Measurements from ENCODE around the gene THAP12. TPM values are rescaled to one million over a fixed set of nuclear protein-coding genes. Genes with fewer than 3 reads are reported as not detected.

Gene THAP12
- total and polyA plus RNA-seq, 2 experiments from 2014 or later, result 20.1 to 36.0 TPM

DNA sequence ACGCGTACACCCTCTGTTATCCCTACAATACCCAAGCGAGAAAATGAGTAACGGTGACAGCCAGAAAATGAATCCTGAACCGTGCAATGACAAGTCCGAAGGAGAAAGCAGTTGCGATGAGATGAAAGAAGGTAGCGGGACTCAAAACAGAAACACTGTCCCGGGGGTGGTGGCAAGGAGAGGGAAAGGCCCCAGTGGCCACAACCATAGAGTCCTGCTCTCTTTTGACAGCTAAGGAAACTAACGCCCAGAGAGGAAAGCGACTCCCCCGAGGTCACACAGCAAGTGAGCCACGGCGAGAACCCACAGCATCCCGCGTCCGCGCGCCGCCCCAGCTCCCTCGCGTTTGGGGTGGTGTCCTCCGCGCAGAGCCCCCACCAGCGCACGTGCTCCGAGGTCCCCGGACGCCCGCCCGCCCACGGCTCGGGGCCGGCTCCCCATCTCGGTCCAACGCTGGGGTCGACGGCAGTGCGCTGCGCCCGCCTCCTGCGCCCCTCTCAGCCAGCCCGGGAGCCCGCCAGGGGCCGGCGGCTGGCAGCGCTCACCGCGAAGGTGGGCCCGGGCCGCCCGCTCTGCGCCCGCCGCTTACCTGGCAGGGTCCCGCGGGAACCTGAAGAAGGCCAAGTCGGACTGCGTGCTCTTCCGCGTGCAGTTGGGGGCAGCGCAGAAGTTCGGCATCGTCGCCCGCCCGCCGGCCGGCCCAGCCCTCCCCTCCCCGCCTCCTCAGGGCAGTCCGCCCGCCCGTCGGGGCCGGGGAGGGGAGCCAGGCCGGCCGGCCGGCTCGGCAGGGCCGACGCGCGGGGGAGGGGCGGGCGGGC, 564 bp downstream of the THAP12 start:
- Histone ChIP-seq H3K79me2 (replicated peaks; ENCODE audit: insufficient read depth) (peaks cover 74% of the 10 kb centered on the region), H3F3A (replicated peaks; ENCODE audit: low read depth) (no peaks in the 10 kb centered on the region), H3K27ac (ENCODE audit: low read depth) (no peak overlapping the region), H3K36me3 (ENCODE audit: insufficient read depth) (no peaks in the 10 kb centered on the region), H3K4me2 (peak overlapping the region; percentile 98), H3K4me3 (peak overlapping the region; percentile 62), H3K27me3 (ENCODE audit: insufficient read depth) (no peaks in the 10 kb centered on the region), H3K9me2 (ENCODE audit: insufficient read depth) (no peaks in the 10 kb centered on the region), H4K20me1 (replicated peaks; ENCODE audit: insufficient read depth) (peaks cover 15% of the 10 kb centered on the region), H2AFZ (peak overlapping the region; percentile 76), H3K4me1 (ENCODE audit: insufficient read depth) (peaks cover 25% of the 10 kb centered on the region)
- TF ChIP-seq, protein P1, sequence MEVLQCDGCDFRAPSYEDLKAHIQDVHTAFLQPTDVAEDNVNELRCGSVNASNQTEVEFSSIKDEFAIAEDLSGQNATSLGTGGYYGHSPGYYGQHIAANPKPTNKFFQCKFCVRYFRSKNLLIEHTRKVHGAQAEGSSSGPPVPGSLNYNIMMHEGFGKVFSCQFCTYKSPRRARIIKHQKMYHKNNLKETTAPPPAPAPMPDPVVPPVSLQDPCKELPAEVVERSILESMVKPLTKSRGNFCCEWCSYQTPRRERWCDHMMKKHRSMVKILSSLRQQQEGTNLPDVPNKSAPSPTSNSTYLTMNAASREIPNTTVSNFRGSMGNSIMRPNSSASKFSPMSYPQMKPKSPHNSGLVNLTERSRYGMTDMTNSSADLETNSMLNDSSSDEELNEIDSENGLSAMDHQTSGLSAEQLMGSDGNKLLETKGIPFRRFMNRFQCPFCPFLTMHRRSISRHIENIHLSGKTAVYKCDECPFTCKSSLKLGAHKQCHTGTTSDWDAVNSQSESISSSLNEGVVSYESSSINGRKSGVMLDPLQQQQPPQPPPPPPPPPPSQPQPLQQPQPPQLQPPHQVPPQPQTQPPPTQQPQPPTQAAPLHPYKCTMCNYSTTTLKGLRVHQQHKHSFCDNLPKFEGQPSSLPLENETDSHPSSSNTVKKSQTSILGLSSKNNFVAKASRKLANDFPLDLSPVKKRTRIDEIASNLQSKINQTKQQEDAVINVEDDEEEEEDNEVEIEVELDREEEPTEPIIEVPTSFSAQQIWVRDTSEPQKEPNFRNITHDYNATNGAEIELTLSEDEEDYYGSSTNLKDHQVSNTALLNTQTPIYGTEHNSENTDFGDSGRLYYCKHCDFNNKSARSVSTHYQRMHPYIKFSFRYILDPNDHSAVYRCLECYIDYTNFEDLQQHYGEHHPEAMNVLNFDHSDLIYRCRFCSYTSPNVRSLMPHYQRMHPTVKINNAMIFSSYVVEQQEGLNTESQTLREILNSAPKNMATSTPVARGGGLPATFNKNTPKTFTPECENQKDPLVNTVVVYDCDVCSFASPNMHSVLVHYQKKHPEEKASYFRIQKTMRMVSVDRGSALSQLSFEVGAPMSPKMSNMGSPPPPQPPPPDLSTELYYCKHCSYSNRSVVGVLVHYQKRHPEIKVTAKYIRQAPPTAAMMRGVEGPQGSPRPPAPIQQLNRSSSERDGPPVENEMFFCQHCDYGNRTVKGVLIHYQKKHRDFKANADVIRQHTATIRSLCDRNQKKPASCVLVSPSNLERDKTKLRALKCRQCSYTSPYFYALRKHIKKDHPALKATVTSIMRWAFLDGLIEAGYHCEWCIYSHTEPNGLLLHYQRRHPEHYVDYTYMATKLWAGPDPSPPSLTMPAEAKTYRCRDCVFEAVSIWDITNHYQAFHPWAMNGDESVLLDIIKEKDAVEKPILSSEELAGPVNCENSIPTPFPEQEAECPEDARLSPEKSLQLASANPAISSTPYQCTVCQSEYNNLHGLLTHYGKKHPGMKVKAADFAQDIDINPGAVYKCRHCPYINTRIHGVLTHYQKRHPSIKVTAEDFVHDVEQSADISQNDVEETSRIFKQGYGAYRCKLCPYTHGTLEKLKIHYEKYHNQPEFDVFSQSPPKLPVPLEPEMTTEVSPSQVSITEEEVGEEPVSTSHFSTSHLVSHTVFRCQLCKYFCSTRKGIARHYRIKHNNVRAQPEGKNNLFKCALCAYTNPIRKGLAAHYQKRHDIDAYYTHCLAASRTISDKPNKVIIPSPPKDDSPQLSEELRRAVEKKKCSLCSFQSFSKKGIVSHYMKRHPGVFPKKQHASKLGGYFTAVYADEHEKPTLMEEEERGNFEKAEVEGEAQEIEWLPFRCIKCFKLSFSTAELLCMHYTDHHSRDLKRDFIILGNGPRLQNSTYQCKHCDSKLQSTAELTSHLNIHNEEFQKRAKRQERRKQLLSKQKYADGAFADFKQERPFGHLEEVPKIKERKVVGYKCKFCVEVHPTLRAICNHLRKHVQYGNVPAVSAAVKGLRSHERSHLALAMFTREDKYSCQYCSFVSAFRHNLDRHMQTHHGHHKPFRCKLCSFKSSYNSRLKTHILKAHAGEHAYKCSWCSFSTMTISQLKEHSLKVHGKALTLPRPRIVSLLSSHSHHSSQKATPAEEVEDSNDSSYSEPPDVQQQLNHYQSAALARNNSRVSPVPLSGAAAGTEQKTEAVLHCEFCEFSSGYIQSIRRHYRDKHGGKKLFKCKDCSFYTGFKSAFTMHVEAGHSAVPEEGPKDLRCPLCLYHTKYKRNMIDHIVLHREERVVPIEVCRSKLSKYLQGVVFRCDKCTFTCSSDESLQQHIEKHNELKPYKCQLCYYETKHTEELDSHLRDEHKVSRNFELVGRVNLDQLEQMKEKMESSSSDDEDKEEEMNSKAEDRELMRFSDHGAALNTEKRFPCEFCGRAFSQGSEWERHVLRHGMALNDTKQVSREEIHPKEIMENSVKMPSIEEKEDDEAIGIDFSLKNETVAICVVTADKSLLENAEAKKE (CRISPR knock-in tag; IDR thresholded peaks at IDR 0.05), result no peak
- no peak for TF ChIP-seq EZH2 (IDR thresholded peaks at IDR 0.05; ENCODE audit: low read depth, unreplicated experiment)
- TF ChIP-seq NANOG (IDR thresholded peaks at IDR 0.05; ENCODE audit: borderline replicate concordance), result no peak
- TF ChIP-seq EZH2phosphoT487 (IDR thresholded peaks at IDR 0.05; ENCODE audit: unreplicated experiment), result no peak
- TF ChIP-seq STAT1 (IDR thresholded peaks at IDR 0.05; ENCODE audit: unreplicated experiment), result no peak
- TF ChIP-seq ZNF331 (CRISPR knock-in tag; IDR thresholded peaks at IDR 0.05; ENCODE audit: low read depth), result no peak
- no peak for TF ChIP-seq ZNF114 (CRISPR knock-in tag; IDR thresholded peaks at IDR 0.05)
- TF ChIP-seq, protein P2, sequence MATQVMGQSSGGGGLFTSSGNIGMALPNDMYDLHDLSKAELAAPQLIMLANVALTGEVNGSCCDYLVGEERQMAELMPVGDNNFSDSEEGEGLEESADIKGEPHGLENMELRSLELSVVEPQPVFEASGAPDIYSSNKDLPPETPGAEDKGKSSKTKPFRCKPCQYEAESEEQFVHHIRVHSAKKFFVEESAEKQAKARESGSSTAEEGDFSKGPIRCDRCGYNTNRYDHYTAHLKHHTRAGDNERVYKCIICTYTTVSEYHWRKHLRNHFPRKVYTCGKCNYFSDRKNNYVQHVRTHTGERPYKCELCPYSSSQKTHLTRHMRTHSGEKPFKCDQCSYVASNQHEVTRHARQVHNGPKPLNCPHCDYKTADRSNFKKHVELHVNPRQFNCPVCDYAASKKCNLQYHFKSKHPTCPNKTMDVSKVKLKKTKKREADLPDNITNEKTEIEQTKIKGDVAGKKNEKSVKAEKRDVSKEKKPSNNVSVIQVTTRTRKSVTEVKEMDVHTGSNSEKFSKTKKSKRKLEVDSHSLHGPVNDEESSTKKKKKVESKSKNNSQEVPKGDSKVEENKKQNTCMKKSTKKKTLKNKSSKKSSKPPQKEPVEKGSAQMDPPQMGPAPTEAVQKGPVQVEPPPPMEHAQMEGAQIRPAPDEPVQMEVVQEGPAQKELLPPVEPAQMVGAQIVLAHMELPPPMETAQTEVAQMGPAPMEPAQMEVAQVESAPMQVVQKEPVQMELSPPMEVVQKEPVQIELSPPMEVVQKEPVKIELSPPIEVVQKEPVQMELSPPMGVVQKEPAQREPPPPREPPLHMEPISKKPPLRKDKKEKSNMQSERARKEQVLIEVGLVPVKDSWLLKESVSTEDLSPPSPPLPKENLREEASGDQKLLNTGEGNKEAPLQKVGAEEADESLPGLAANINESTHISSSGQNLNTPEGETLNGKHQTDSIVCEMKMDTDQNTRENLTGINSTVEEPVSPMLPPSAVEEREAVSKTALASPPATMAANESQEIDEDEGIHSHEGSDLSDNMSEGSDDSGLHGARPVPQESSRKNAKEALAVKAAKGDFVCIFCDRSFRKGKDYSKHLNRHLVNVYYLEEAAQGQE (IDR thresholded peaks at IDR 0.05; ENCODE audit: unreplicated experiment), result no peak
- no peak for TF ChIP-seq CREB1 (CRISPR knock-in tag; IDR thresholded peaks at IDR 0.05; ENCODE audit: low read depth)
- TF ChIP-seq CTCF (conservative IDR thresholded peaks at IDR 0.05; ENCODE audit: low read depth in 2 of 2), result no peak
- TF ChIP-seq JUNB (IDR thresholded peaks at IDR 0.05; ENCODE audit: unreplicated experiment), result no peak
- no peak for TF ChIP-seq POLR2AphosphoS5 (IDR thresholded peaks at IDR 0.05; ENCODE audit: low read depth)
- no peak for TF ChIP-seq ETS1 (IDR thresholded peaks at IDR 0.05)
- Mint-ChIP-seq H3K27me3 (ENCODE audit: insufficient read depth, low read depth, poor library complexity) (peaks cover 13% of the 10 kb centered on the region), H3K9me3 (no peaks in the 10 kb centered on the region), H3K36me3 (ENCODE audit: low read depth) (peaks cover 3% of the 10 kb centered on the region; the same call in 2 of the 3 replicates), H3K27ac (peak overlapping the region; percentile 37), H3K4me3 (peak overlapping the region; percentile 90), H3K4me1 (peaks cover 34% of the 10 kb centered on the region)
- ATAC-seq, result peak; percentile 25
- DNase-seq (ENCODE audit: low spot score), result peak; percentile 50
